Measurements from ENCODE around the gene PICK1.
"Not testable (repeated sequence)": the region's sequence is repeated elsewhere in the genome, so short reads cannot be mapped to it uniquely, and the experiment has no call there.

GRCh38 chr22:38037367-38038150, 19.6 kb upstream of the PICK1 start:
- not testable (repeated sequence) for TF ChIP-seq POLR2A, POLR2AphosphoS5 (IDR thresholded peaks at IDR 0.05)
